Retinal pigment epithelial cell (primary cell): ENCODE data around the gene MAPKAP1.

ENCODE experiments used
- DNase-seq: peaks from one replicate; pipeline ENCODE4 v3.0.0-alpha.2; 2010; ENCODE audit warnings: low read depth
- H3K4me3 ChIP-seq: 2 replicates; pipeline ENCODE4 v1.5.1; 2011; ENCODE audit warnings: mild to moderate bottlenecking, low read length, control low read depth, moderate library complexity
- TF ChIP-seq, protein P1 (sequence below): conservative IDR thresholded peaks from 2 replicates; pipeline ENCODE4 v1.5.1; 2011; ENCODE audit warnings: low read depth, low read length, control low read depth, inconsistent platforms

The MAPKAP1 gene

DNA sequence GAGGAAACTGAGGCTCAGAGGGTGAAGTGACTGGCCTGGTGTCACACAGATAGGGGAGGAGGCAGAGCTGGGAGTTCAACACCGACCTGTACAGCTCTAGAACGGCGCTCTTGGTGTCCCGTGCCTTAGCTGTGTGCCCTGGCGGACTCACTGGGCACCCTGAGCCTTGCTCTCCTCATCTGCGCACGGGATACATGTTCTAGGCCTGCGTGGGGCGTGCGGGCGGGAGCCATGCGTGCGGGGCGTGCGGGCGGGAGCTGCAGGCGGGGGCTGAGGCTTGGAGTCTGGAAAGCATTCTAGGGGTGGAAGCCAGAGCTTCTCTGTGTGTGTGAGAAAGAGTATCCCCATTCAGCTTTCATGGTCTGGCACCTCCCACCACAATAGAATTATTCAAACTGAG is 280.1 kb downstream of the MAPKAP1 start:
- H3K4me3 ChIP-seq, result no peak overlapping the region
- TF ChIP-seq, protein P1, sequence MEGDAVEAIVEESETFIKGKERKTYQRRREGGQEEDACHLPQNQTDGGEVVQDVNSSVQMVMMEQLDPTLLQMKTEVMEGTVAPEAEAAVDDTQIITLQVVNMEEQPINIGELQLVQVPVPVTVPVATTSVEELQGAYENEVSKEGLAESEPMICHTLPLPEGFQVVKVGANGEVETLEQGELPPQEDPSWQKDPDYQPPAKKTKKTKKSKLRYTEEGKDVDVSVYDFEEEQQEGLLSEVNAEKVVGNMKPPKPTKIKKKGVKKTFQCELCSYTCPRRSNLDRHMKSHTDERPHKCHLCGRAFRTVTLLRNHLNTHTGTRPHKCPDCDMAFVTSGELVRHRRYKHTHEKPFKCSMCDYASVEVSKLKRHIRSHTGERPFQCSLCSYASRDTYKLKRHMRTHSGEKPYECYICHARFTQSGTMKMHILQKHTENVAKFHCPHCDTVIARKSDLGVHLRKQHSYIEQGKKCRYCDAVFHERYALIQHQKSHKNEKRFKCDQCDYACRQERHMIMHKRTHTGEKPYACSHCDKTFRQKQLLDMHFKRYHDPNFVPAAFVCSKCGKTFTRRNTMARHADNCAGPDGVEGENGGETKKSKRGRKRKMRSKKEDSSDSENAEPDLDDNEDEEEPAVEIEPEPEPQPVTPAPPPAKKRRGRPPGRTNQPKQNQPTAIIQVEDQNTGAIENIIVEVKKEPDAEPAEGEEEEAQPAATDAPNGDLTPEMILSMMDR, result no peak
- DNase-seq, result no peak

DNA sequence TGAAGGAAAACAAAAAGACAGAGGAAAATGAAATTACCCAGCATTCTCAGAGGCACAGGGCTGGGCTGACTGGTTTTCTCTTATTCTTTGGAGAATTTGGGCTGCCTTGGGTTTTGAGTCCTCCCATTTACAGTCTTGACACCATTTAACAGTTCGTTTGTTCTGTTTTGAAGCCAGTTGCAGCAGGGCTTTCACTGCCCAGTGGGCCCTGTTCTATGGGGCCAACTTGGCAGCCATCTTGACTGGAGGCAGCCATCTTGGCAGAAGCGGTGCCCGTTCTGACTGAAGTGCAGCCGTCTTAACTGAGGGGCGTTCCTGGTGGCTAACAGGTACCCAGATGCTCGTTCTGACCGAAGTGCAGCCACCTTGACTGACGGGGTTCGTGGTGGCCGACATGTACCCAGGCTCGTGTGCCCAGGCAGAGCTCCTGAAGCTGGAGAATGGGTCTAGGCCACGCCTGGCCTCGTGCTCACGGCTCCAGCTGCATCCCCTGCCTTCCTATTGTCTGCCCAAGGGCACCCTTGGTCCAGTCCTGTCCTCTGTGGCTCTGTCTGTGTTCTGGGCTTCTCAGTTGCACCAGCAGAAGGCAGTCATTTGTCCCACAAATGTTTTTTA is 281.0 kb downstream of the MAPKAP1 start:
- no peak for DNase-seq
- no peak overlapping the region for H3K4me3 ChIP-seq
- TF ChIP-seq, protein P1, result no peak

DNA sequence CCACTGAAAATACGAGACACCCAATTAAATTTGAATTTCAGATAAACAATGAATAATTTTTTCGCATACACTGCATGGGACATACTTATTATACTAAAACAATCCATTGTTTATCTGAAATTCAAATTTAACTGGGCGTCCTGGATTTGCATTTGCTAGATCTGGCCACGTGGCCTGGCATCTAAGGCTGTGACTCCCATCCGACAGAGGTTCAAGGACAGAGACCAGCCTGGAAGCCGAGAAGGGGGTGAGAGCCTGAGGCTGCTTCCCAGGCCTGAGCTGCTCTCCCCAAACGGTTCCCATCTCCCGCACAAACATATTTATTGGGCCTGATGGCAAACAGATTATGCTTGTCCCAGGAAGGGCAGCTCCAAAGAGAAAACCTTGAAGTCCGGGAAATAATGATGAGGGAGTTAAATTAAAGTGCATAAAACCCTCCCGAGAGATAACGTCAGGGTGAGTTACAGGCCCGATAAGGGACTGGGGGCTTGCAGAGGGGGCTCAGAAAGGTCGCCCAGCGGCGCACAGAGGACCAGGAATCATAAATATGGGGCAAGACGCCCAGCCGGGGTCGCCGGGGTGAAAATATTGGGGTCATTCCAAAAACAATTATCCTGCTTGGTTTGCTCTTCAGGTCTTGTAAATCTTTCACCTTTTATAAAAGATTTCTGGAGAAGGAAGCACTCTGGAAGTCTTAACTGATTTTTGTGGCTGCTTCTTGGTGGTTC is 281.7 kb downstream of the MAPKAP1 start:
- TF ChIP-seq, protein P1, result no peak
- H3K4me3 ChIP-seq, result no peak overlapping the region
- DNase-seq, result no peak

DNA sequence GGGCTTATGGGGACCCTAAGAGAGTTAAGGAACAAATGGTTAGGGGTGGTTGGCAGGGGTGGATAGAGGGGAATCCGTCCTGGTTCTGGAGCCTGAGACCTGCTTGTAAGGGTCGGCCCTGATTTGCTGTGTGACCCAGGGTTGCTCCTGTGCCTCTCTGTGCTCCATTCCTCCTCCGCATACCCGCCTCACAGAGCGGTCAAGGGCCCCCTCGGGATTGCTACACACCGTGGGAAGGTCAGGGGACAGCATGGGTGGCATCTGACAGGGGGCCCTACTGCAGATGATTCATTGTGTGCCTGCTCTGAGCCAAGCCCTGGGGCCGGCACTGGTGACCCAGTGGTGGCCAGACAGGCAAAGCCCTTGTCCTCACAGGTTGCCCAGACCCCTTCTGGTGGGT is 283.0 kb downstream of the MAPKAP1 start:
- no peak overlapping the region for H3K4me3 ChIP-seq
- DNase-seq, result no peak
- TF ChIP-seq, protein P1, result no peak

DNA sequence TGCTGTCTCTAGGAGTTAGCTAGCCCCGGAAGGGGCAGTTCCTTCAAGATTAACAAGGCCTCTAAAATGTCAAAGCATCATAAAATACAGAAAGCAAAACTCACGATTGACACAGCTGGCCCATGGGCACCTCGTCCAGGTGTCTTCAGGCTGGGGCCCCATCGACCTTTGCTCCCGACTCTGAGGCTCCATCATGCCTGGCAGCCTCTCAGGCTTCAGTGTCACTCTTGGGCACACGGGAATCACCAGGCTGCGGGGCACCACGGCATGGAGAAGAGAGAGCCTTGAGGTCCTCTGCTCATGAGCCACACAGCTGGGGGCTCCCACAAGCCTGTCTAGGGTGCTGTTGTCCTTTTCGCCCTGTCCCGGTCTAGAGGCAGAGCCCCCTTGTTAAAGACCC is 284.2 kb downstream of the MAPKAP1 start:
- TF ChIP-seq, protein P1, result no peak
- no peak overlapping the region for H3K4me3 ChIP-seq
- no peak for DNase-seq

DNA sequence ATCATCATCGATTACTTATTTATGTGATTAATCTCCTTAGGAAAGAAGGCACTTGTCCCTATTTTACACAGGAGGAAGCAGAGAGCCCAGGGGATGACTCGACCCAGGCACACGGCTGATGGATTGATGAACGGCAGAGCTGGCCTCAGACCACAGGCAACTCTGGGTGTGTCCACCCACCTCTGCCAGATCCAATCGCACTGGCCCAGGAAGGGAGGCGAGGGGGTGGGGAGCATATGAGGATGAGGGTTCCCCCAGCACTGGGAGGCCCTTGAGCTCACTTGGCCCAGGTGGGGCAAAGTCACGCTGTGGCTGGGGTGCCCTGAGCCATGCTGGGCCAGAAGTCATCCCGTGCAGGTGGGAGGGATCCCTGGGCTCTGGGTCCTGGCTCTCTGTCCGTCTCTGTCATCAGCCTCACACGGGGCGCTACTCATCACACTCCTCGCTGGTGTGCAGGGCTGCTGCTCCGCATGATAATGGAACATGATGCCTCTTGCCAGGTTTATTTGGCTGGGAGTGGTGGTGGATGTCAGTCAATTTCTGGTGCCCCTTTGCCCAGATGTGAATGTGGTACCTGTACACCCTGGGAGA is 285.3 kb downstream of the MAPKAP1 start:
- H3K4me3 ChIP-seq, result no peak overlapping the region
- TF ChIP-seq, protein P1, result no peak
- DNase-seq, result no peak

DNA sequence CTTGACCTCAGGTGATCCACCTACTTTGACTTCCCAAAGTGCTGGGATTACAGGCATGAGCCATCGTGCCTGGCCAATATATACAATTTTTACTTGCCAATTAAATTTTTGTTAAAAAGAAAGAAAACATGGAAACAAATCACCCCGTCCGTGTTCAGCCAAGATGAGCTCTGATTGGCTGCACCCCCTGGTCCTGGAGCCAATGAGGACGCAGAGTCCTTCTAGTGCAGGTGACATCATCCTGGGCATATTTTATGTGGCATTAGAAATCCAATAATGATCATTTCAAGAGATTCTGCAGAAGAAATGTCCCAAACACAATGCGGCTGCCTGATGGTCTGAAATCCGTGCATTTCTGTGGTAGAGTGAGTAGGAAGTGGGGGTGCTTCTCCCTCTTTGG is 285.8 kb downstream of the MAPKAP1 start:
- no peak for DNase-seq
- TF ChIP-seq, protein P1, result no peak
- H3K4me3 ChIP-seq, result no peak overlapping the region
